Activated CD4-positive, alpha-beta T cell treated with anti-CD3 and anti-CD28 coated beads, Interleukin-2, amount 50 U/mL, for 16 hours (primary cell): ENCODE data around the gene ANGPTL5.
"Not testable (repeated sequence)": the region's sequence is repeated elsewhere in the genome, so short reads cannot be mapped to it uniquely, and the experiment has no call there.

Source experiments
- DNase-seq: peaks from one replicate; pipeline ENCODE4 v3.0.0-alpha.2; 2020

Gene ANGPTL5

GRCh38 chr11:101885631-101886030 is 30.7 kb downstream of the ANGPTL5 start:
- DNase-seq, result no peak

- DNase-seq, result no peak
Measured at GRCh38 chr11:101881586-101881985, 34.7 kb downstream of the ANGPTL5 start.

DNA sequence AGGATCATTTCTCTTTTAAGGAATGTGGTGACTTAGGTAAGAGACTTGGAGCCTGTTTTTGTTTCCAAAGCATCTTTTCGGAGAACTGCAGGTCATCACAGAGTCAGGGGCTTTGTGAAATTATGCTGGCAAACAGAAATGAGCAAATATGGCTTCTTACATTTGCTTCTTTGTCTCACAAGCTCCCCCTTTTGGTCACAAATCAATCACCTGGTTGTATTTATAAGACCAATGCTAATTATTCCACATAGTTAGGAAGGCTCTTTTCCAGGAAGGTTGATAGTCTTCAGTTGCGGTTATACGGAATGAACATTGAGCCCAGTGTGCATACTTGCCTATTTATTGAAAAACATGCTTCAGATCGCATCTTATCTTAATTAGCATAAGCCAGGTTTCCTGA is 36.1 kb downstream of the ANGPTL5 start:
- peak; percentile 25 for DNase-seq

- no peak for DNase-seq
Measured at GRCh38 chr11:101872171-101872882, 44.0 kb downstream of the ANGPTL5 start.

- no peak for DNase-seq
Measured at GRCh38 chr11:101870510-101870909, 45.8 kb downstream of the ANGPTL5 start.

DNA sequence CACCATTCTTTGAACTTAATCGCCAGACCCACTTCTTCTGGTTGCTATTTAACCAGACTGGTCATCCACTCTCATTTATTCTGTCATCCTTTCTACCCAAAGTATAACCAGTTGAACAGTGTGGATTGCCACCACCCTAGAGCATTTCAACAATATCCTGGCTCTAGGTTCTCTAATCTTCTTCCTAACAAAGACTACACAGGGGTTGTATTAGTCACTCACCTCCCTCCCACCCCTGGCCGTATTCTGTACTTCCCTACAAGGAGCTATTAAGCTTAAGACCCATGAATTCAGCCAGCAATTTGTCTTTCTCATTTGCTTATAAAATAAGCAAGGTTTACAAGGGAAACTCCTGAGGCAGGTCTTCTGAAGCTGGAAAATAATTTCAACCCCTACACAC is 48.4 kb downstream of the ANGPTL5 start:
- no peak for DNase-seq

DNA sequence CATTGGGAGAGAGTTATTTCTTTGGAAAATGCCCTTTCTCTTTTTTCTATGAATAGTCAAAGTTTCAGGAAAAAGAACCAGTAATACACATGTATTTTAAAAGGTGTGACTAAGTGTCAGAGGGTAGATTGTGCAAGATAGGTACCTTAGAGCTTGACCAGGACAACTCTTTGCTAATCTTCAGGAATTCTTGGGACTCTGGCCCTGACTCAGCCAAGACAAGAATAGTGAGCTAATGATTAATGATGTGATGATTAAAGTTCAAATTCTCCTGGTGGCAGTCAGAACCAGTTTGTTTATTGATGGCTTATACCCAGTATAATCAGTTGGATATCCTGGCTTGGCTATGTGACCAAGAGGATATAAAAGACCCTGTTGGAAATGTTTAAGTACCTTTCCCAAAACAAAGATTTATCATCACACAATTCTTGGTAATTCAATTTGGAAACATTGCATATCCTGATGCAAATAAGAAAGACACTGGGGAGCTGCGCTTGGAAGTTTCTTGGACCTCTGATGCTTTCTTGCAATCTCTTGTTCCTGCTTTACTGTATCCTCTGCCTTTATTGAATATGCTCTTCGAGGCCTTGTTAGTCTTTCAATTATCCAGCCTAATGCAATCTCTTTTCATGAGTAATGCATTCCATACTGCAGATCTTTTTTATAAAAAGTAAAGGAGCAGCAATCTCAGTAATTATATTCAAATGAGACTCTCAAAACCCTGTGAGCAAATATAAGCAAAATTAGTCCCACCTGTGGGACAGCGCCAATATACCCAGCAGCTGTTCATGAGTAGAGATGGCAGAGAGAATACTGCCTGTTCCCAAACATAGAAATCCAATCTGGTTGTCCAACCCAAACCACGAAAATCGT is 49.5 kb downstream of the ANGPTL5 start:
- no peak for DNase-seq

DNA sequence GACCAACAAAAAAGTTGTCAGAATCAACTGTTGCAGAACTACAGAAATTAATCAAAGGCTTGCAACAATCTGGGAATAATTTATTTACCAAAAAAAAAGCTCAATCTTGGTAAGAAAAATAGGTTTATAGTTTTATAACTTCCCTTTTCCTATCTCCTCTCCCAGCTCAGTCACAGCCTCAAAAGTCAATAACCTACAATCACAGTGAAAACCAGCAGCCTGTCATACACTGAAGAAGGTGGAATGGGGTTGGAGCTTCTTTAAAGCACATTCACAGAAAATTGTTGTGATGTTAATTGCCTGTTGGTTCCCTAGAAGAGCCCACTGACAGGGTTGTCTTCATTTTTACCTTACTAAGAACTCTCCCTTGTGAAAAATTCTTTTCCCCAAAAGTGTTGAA is 52.2 kb downstream of the ANGPTL5 start:
- DNase-seq, result no peak

DNA sequence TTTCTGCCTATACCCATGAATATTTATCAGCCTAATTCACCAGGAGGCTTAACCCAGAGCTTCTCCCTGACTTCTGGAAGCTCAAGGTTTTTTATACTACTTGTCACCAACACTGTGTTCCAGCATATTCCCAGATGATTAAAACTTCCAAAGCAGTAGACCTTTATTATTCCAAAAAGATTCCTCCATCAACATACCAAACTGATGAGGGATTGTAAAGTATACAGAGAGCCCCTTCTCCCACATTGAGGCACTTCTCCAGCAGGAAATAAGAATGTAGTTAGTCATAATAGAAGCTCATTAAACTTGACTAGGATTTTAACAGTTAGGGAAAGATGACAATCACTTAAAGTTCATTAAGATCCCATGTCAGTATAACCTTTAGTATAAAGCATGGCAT is 53.0 kb downstream of the ANGPTL5 start:
- DNase-seq, result no peak

DNA sequence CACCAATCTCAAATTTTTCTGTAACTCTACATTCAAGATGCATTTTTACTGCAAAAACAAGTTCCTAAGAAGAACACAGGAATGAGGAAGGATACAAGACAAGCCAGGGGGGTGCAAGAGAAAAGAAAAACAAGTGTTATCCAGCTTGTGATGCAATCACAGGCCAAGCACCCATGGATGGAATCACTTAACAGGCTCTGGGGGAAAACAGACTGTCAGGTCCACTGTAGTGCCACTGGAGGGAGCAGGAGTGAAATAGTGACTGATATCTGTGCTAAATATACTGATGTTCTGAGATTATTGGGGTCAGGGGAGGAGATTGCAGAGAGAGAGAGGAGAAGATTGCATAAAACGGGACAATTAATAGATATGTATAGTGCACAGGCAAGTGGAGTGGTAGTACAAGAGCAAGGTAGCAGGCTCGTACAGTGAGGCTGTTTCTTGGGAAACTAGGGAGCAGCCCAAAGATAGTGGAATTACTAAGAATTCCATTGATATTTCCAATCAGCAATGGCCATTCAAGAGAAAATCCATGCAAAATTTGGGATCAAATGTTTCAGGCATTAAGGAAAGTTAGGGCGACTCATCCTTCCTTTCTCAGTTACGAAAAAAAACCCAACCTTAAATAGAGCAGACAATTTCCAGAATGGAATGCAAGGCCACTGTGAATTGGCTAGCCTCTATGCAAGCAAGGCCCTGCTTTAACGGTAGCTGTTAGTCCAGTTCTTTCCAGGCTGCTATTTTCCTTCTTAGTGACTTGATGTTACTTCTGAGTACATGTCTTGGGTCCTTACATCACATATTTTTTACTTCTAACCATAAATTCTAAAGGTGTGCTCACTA is 53.7 kb downstream of the ANGPTL5 start:
- no peak for DNase-seq

DNA sequence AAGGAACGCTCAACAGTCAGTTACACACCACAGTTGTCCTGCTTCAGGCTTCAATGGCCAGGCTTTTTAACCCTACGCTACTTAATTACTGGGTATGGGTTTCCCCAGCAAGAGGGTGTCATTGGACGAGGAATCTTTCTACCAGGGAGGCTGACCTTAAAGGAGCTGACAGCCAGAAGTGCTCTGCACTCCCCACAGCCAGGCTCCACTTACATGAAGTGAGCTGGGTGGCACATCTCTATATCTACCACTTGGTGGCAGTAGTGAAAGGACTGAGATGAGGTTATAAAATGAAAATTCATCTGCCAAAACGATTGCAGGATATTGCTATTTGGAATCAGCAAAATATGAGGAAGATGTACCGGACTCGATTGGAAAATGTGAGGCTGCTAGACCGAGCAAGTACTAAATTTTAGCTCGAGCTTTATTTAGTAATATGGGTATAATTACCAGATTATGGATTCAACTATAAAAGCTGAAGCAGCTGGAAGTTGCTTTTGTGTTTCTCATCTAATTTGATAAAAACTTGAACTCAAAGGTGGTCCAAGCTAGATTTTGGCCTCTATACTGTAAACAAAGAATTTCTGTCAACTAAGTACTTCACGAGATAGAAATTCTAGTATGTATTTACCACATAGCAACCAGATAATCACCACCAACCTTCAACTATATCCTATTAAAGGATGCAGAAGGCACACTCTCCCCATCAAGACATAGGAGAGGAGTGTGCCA is 55.5 kb downstream of the ANGPTL5 start:
- peak; percentile 39 for DNase-seq

- DNase-seq, result not testable (repeated sequence)
Measured at GRCh38 chr11:101852260-101852659, 64.1 kb downstream of the ANGPTL5 start.

DNA sequence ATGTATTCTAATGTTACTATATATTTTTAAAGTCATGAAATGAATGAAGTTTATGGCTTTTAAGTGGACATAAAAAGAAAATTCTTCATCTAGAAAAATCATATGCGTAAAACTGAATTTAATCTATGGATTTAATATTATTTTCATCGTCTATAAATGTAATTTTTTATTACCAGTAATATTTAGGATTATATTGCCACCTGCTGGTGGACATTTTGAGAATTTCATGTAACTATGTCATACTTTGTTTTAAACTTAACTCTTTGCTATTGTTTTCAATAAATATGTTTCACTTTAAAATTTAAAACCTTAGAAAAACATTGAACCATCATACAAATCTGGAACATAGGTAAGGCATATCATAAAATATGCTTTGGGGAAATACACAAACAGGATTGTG is 68.1 kb downstream of the ANGPTL5 start:
- DNase-seq, result no peak

- DNase-seq, result no peak
Measured at GRCh38 chr11:101844608-101845007, 71.7 kb downstream of the ANGPTL5 start.

DNA sequence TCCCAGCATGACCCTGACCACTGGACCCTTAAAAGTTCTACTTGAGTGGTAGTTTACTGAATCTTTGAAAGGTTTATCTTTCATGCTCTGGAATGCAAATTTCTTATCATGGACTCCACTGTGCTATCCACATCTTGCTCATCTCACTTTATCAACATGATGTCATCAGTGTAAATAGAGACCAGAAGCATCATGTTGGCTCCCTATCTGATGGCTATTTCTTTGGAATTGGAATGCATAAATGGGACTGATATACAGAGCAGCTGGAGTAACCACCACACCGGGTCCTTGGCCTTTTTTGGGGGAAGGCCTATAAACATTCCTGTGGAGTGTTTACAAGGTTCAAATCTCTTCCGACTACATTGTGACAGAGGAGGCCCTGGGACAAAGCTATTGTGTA is 75.6 kb downstream of the ANGPTL5 start:
- no peak for DNase-seq
